CD4-positive, alpha-beta T cell treated with Interleukin-6 for 4 hours (primary cell): ENCODE measurements around the gene MSL3.

Experiments
- DNase-seq: peaks from one replicate; pipeline ENCODE4 v3.0.0-alpha.2; 2020; ENCODE audit warnings: mixed read lengths

MSL3 gene

DNA sequence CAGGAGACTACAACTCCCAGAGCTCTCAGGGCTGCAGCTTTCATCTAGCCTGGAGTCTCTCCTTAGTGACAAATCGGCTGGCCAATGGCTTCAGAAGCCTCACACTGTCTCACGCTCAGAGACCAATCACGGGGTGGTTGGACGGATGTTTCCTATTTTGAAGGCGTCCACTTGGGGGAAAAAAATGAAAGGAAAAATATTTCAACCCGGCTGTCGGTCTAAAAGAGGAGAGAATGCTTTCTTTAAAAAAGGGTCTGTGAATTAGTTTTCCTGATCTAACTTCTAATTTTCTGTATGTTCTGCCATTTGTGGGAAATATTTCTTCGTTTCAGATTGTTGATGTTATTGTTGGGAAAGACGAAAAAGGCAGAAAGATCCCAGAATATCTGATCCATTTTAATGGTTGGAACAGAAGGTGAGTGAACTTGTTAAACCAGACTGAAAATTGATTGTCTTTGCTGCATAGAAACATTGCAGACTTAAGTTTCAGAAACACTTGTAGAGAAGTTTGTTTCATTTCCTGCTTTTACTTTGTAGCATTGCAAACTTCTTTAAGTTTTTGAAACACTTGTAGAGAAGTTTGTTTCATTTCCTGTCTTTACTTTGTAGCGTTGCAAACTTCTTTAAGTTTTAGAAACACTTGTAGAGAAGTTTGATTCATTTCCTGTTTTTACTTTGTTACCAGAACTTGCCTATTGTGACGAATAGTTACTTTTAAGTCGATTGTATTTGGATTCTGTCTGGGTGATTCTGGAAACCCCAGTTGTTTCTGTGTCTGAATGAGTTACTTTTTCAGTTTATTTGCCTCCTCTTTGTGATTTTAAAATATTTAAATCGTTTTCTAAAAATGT, 1.6 kb downstream of the MSL3 start:
- DNase-seq: peak; percentile 77

DNA sequence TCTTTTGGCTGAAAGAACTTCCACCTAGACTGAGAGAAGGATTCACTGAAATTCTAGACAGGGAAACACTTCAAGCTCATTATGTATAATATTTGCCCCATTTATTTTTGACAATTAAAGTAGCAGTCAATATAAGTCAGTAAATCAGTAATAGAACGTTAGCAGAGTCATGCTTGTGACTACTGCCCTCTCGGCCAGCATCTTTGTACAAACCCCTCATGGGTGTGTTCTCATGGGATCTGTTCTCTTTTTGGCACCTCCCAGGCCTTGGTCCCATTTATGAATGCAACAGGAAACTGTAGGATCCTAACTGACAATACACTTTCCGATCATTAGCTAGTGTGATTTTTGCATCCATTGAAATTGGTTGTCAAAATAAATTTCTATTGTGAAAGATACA, 2.9 kb downstream of the MSL3 start:
- DNase-seq: peak; percentile 26

DNA sequence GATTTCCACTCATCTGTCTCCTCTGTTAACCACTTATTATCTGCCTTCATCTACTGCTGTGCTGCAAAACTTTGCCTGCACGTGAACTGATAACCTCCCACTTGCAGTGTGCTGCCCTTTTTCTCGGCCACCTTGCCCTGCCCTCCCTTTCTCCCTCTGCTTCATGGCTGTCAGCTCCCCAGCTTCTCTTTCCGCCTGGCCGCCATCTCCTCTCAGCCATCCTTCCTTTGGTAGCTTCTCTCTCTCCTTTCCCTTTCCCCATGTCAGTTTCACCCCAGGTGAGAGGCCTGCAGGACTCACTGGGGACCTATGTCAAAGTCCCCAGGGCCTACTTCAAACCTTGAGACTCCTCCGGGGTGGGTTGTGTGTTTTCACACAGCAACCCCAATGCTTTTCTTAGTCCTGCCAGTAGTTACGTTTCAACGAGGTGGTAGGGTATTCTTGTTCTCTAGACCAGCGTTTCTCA, 6.6 kb downstream of the MSL3 start:
- no peak for DNase-seq

- DNase-seq: peak; percentile 36
These were observed 7.4 kb downstream of the MSL3 start for GRCh38 chrX:11765449-11765848.

DNA sequence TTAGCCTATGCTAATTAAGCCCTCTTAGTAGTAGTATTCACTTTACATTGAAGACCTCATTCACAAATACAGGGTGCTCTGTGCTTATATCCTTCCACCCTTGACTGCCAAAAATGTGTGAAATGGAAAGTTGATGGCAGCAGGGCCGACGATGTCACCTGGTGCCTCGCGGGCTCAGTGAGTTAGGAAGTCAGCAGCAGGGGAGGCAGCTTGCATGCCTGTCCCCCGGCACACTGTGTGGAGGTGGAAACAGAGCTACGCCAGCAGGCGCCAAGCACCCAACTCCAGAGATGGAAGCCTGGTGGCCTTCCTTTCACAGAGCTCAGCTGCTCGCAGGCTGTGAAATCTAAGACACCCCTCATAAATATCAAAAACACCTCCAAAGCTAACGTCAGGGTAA, 8.4 kb downstream of the MSL3 start:
- peak; percentile 46 for DNase-seq

DNA sequence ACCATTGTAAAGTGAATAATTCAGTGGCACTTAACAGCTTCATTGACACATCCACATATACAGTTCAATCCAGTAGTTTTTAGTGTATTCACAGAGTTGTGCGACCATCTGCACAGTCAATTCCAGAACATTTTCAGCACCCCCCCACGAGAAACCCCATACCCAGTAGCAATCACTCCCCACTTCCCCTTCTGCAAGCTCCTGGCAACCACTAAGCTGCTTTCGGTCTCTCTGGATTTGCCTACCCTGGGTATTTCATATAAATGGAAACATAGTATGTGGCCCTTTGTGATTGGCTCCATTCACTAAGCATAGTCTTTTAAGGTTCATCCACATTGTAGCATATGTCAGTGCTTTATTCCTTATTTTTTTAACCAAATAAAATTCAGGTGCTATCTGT, 10.0 kb downstream of the MSL3 start:
- no peak for DNase-seq

GRCh38 chrX:11770320-11770719, 12.3 kb downstream of the MSL3 start:
- DNase-seq: peak; percentile 67

DNA sequence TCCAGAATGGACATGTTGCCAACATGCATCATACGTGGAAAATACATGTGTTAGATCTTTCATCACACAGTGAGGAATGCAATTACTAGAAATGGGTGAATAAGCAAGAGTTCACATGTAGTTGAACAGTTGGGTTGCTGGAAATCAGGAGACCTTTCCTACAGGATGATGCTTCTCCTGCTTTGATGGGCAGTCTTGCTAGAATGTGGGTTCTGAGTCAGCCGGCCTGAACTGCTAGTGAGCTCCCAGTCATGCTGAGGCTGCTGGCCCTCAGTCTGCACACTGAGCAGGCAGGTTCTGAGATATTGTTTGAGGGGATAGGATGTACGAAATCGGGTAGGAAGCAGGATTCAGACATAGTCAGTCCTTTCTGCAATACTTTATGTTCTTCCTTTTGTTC, 20.2 kb downstream of the MSL3 start:
- no peak for DNase-seq

GRCh38 chrX:11781133-11781532, 23.1 kb downstream of the MSL3 start:
- no peak for DNase-seq

DNA sequence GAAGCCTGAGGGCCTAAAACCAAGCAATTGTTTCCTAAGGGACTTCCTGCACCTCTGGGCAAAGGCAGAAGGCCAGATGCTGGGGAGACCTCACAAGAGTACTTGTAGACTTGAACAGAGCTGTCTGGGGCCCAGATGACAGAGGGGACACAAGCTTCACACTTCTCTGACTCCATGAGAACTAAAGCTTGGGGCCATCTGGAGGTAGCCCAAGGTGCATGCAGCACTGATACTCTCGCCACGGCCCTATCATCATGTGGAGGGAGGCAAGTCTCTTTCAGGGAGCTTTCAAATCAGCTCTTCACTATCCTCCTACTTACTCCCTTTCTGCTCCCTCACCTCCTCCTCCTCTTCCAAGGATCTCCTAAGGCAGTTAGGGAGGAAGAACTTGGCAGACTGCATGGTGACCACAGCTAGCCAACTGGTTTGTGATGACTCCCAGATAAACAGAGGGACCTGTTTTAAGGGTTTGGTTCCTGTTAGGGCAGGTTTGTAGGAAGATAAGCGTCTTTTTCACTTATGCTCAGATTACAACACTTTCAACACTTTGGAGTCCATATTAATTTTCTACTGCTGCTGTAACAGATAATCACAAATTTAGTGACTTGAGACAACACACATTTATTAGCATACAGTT, 23.8 kb downstream of the MSL3 start:
- DNase-seq: no peak

DNA sequence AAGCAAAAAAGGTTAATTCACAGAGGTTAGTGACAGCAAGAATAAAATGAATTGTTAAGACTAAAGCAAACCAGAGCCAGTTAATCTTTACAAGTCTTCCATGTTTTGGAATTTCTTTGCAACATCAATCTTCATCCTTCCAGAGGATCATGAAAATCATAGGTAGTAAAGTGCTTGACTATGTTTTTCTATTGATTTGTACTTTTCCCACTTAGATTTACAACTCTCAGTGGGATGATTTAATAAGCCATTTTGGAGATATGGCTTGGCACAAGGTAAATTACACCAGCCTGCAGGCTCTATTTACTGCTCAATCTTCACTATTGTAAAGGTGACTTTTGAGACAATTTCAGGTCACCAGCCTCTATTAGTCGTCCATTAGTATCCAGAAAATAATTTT, 26.5 kb downstream of the MSL3 start:
- no peak for DNase-seq

DNA sequence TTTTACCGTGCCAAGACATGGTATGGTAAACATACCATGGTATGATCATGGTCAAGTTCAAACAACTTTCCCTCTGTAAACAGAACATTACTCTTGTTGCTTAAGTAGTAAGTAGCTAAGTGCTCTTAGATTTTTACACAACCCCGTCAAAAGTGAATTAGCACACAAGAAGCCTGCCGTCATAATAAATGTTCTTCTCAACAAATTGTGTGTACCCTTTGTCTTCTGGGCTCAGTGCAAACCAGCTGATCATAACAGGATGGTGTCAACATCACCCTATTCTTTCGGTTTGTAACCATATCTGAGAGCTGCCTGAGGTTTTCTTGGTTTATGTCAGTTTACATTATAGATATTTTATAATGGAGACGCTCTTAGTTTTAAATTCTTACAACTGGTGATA, 28.8 kb downstream of the MSL3 start:
- no peak for DNase-seq

DNA sequence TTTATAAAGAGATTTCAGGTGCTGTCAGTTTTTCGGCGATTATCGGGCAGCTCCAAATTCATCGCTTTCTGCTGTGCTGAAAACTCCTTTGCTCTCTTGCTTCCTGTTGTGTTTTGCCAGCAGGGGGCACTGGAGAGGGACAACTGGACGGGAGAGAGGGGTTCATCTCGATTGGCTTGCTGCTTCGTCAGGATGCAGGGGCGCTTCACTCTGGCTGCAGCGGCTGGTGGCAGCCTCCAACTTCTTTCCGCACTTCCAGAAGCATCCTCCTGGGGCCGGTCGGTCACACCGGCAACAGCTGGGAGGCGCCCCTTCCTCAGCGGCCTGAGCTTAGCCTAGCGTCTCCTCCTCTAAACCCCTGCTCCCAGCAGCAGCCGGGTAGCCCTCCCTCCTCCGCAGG, 29.5 kb downstream of the MSL3 start:
- peak; percentile 83 for DNase-seq

GRCh38 chrX:11789809-11790208, 31.8 kb downstream of the MSL3 start:
- DNase-seq: no peak

DNA sequence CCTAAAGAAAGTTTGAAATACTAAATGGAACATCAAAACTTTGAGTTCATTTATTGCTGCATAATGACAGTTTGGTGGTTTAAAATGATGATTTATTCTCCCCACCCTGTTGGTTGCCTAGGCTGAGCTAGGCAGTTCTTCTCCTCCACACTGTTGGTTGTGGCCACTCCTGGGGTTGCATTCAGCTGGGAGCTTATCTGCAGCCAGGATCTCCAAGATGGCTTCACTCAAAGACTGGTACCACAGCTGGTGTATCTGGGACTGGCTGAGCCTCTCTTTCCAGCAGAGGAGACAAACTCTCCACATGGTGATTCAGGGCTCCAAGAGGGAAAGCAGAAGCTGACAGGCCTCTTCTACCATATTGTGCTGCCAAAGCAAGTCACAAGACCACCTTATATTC, 33.1 kb downstream of the MSL3 start:
- no peak for DNase-seq

- DNase-seq: no peak
These were observed 33.5 kb downstream of the MSL3 start for GRCh38 chrX:11791537-11791936.

GRCh38 chrX:11792461-11793421, 34.7 kb downstream of the MSL3 start:
- peak; percentile 59 for DNase-seq

DNA sequence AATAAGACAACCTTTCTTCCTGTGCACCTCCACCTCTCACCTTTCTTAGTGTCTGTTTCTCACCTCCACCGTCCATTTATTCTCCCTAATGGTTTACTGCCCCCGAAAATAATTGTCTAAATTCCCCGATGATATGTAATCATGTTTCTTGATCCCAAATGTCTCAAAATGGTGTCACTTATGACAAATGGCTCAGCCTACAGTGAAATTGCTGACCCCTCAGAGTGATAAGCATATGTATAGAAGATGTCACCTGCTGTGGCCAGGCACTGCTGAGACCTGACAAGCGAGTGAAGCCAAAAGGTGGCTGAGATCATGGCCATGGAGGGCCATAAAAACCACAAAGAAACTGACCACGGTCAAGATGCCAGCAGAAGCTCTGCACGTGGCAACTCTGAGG, 35.7 kb downstream of the MSL3 start:
- DNase-seq: no peak

DNA sequence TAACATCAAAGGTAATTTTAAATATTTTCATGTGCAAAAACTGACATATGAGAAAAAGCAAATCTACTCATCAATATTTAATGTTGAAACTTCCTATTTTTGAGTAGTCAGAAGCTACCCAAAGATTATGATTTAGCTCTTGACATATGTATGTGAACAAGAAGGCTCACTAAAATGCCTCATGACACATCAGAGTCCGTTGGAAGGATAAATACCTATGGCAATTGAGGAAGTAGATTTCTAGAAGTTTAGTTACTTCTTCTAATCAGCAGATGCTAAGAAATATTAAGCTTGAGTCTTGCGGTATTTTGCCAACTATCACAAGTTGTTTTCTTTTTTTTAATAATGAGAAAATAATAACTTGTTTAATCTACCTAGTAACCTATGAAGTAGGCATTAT, 55.3 kb downstream of the MSL3 start:
- no peak for DNase-seq
